Measurements from ENCODE around the gene GSG1L. TPM values are rescaled to one million over a fixed set of nuclear protein-coding genes. Genes with fewer than 3 reads are reported as not detected.

Gene GSG1L
- total and polyA plus RNA-seq, 9 of the 15 experiments (the other 6 are each of a cell fraction or from before 2014, with no cell fraction given) = not detected

GRCh38 chr16:27918755-27919154 lies 144.8 kb downstream of the GSG1L start (continued):
- TF ChIP-seq JUND (IDR thresholded peaks at IDR 0.05; ENCODE audit: borderline replicate concordance, low read depth, low read length) (peak; percentile 55; the same call in 1 of the 2 replicates), JUND (tag; IDR thresholded peaks at IDR 0.05; ENCODE audit: borderline replicate concordance, low read depth, low read length) (peak; percentile 30; the same call in 1 of the 3 replicates)

GRCh38 chr16:27917949-27918348 lies 145.6 kb downstream of the GSG1L start:
- FAIRE-seq = no peak
- CTCF ChIA-PET (ENCODE audit: low intra/inter-chr PET ratio) = no interaction called here
- no TSS peak for BruUV-seq (replicated peaks)

GRCh38 chr16:27911486-27911885 lies 152.0 kb downstream of the GSG1L start:
- FAIRE-seq (no peak), DNase-seq (ENCODE audit: extremely low read depth in 1 of 4, low spot score in 3 of 4) (no peak), ATAC-seq (no peak)
- in situ Hi-C loops (cut with MboI) = no loop called here
- WGBS (ENCODE audit: insufficient coverage, low coverage, missing lambda C conversion rate) = 8% methylated on average over 2 of the region's 2 CpGs
- H3K9me1 ChIP-seq (ENCODE audit: control insufficient read depth, insufficient read depth, low read length) = no peaks in the 10 kb centered on the region
- POLR2A ChIA-PET = no interaction called here
- H3K27me3 ChIP-seq (ENCODE audit: control insufficient read depth in 2 of 2, insufficient read depth in 2 of 2, low read length in 2 of 2) = no peaks in the 10 kb centered on the region; a peak in 1 of 5 replicates
- TF ChIP-seq MED1 (CRISPR knock-in tag; IDR thresholded peaks at IDR 0.05; ENCODE audit: borderline replicate concordance) (no peak), ZNF551 (CRISPR knock-in tag; IDR thresholded peaks at IDR 0.05) (no peak), ZNF224 (CRISPR knock-in tag; IDR thresholded peaks at IDR 0.05) (no peak), NR3C1 (CRISPR knock-in tag; IDR thresholded peaks at IDR 0.05) (no peak)
- H3K4me2 ChIP-seq (ENCODE audit: insufficient read depth, low read length) = no peak overlapping the region
- H3K4me1 ChIP-seq (replicated peaks in 1 of 2; ENCODE audit: control insufficient read depth in 2 of 2, insufficient read depth in 2 of 2, low read length in 2 of 2) = no peaks in the 10 kb centered on the region
- CTCF ChIA-PET (ENCODE audit: low intra/inter-chr PET ratio) = no interaction called here
- no peaks in the 10 kb centered on the region for H3K79me2 ChIP-seq (ENCODE audit: control insufficient read depth, insufficient read depth, low read length)
- H3K27ac ChIP-seq (ENCODE audit: extremely low read depth, low read depth, low read length) = no peak overlapping the region
- no TSS peak for BruUV-seq (replicated peaks)
- H3K36me3 ChIP-seq (ENCODE audit: control insufficient read depth, insufficient read depth, low read length) = no peaks in the 10 kb centered on the region
- intact Hi-C loops (cut with micrococcal nuclease) = no loop called here
- no peaks in the 10 kb centered on the region for H4K20me1 ChIP-seq (replicated peaks; ENCODE audit: control insufficient read depth, insufficient read depth, low read length)
- H3K9me3 ChIP-seq (replicated peaks; ENCODE audit: control insufficient read depth, insufficient read depth, low read depth, low read length) = no peaks in the 10 kb centered on the region
- no peak overlapping the region for H3K9ac ChIP-seq (ENCODE audit: insufficient read depth in 1 of 2, low read depth in 2 of 2, low read length in 2 of 2)
- H3K4me3 ChIP-seq = no peak overlapping the region
- H2AFZ ChIP-seq (ENCODE audit: low read depth, low read length) = no peak overlapping the region

More at GRCh38 chr16:27917949-27918348, 145.6 kb downstream of the GSG1L start:
- no peak for DNase-seq (ENCODE audit: extremely low read depth in 1 of 4, low spot score in 3 of 4)
- Histone ChIP-seq H4K20me1 (replicated peaks; ENCODE audit: control insufficient read depth, insufficient read depth, low read length) (no peaks in the 10 kb centered on the region), H3K36me3 (ENCODE audit: control insufficient read depth, insufficient read depth, low read length) (no peaks in the 10 kb centered on the region), H3K4me2 (ENCODE audit: insufficient read depth, low read length) (no peak overlapping the region), H3K4me3 (no peak overlapping the region), H3K4me1 (replicated peaks in 1 of 2; ENCODE audit: control insufficient read depth in 2 of 2, insufficient read depth in 2 of 2, low read length in 2 of 2) (no peaks in the 10 kb centered on the region), H3K9ac (ENCODE audit: insufficient read depth in 1 of 2, low read depth in 2 of 2, low read length in 2 of 2) (no peak overlapping the region), H3K79me2 (ENCODE audit: control insufficient read depth, insufficient read depth, low read length) (no peaks in the 10 kb centered on the region), H3K27ac (ENCODE audit: extremely low read depth, low read depth, low read length) (no peak overlapping the region), H3K9me3 (replicated peaks; ENCODE audit: control insufficient read depth, insufficient read depth, low read depth, low read length) (no peaks in the 10 kb centered on the region), H3K9me1 (ENCODE audit: control insufficient read depth, insufficient read depth, low read length) (peaks cover 4% of the 10 kb centered on the region), H2AFZ (ENCODE audit: low read depth, low read length) (no peak overlapping the region), H3K27me3 (ENCODE audit: control insufficient read depth in 2 of 2, insufficient read depth in 2 of 2, low read length in 2 of 2) (peaks cover 0 to 20% of the 10 kb centered on the region in 2 experiments; a peak in 2 of 5 replicates)
- in situ Hi-C loops (cut with MboI) = no loop called here
- POLR2A ChIA-PET = no interaction called here
- intact Hi-C loops (cut with micrococcal nuclease) = no loop called here
- no peak for ATAC-seq
- 0% methylated on average over 1 of the region's 1 CpG for WGBS (ENCODE audit: insufficient coverage, low coverage, missing lambda C conversion rate)
- TF ChIP-seq CEBPG (CRISPR knock-in tag; IDR thresholded peaks at IDR 0.05) (no peak), CEBPG (tag; conservative IDR thresholded peaks at IDR 0.05 in 1 of 2, IDR thresholded peaks at IDR 0.05 in 1 of 2) (peak in 1 of 2 experiments; percentile 53; a peak in 1 of 4 replicates), ZNF274 (IDR thresholded peaks at IDR 0.05; ENCODE audit: borderline replicate concordance, low read depth, low read length) (no peak)

All from K562 (cell line).